SH-SY5Y (cell line): ENCODE results near the gene LRRC40.

ENCODE experiments used
- GATA2 ChIP-seq: IDR thresholded peaks from 2 replicates; pipeline ENCODE4 v1.6.1; 2011; ENCODE audit warnings: mild to moderate bottlenecking, low read depth, low read length
- GATA3 ChIP-seq: IDR thresholded peaks from 2 replicates; pipeline ENCODE4 v1.6.1; 2011; ENCODE audit warnings: low read depth, mild to moderate bottlenecking, low read length, moderate library complexity

GRCh38 chr1:70112838-70113237 lies 92.5 kb downstream of the LRRC40 start:
- no peak for TF ChIP-seq GATA2
- no peak for TF ChIP-seq GATA3
